ENCODE measurements around the gene GPR42. TPM values are rescaled to one million over a fixed set of nuclear protein-coding genes. Genes with fewer than 3 reads are reported as not detected.

Gene GPR42
- total RNA-seq, 1 experiment from 2014 or later = not detected

DNA sequence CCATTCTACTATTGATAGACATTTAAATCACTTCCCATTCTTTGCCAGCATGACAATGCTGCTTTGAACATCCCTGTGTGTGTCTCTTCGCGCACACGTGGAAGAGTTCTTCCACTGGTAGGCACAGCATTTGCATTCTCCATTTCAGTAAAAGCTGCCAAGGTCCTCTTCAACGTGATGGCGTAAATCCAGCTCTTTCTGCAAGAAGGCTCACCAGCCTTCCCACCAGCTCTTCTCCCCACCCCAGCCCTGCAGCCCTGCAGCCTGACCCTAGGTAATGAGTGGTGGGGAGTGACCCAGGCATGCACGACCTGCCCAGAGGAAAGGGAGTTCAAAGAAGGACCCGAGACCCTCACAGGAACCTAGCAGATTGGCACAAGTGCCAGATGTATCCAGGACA is 45.5 kb downstream of the GPR42 start:
- Histone ChIP-seq H3K36me3 (ENCODE audit: control insufficient read depth in 1 of 2, insufficient read depth in 2 of 2, low read length in 2 of 2) (no peaks in the 10 kb centered on the region), H3K27ac (ENCODE audit: low read depth, low read length) (no peak overlapping the region), H3K9me3 (ENCODE audit: control insufficient read depth in 1 of 2, insufficient read depth in 1 of 2, low read depth in 1 of 2, low read length in 2 of 2) (no peaks in the 10 kb centered on the region), H3K27me3 (ENCODE audit: insufficient read depth, low read length) (peaks cover 49% of the 10 kb centered on the region; the same call in 1 of the 2 replicates), H3K4me2 (ENCODE audit: low read length) (no peak overlapping the region), H2AFZ (ENCODE audit: low read depth, low read length, poor library complexity, severe bottlenecking) (no peak overlapping the region), H3K79me2 (ENCODE audit: insufficient read depth, low read length) (no peaks in the 10 kb centered on the region), H3K9me2 (ENCODE audit: insufficient read depth) (no peaks in the 10 kb centered on the region), H3K4me1 (ENCODE audit: control insufficient read depth in 1 of 2, insufficient read depth in 2 of 2, low read length in 2 of 2) (peaks cover 5 to 6% of the 10 kb centered on the region in 2 experiments; a peak in 3 of 4 replicates), H3K4me3 (replicated peaks in 1 of 2; ENCODE audit: low read depth in 1 of 2, low read length in 2 of 2) (no peak overlapping the region), H3K9ac (ENCODE audit: low read length) (no peak overlapping the region), H4K20me1 (ENCODE audit: insufficient read depth) (no peaks in the 10 kb centered on the region)
- ATAC-seq (no peak), DNase-seq (ENCODE audit: low read depth, low spot score) (no peak)
- intact Hi-C loops (cut with micrococcal nuclease) = no loop called here
- ChIA-PET CTCF (no interaction called here), RAD21 (ENCODE audit: low non-redundant PET in 1 of 2, low total read pairs in 2 of 2, uncharacterized antibody in 2 of 2, unreplicated experiment in 2 of 2) (no interaction called here), POLR2A (no interaction called here)
- TF ChIP-seq EZH2phosphoT487 (IDR thresholded peaks at IDR 0.05; ENCODE audit: borderline replicate concordance) (no peak), SRF (IDR thresholded peaks at IDR 0.05; ENCODE audit: low read depth) (no peak), POLR2AphosphoS5 (IDR thresholded peaks at IDR 0.05; ENCODE audit: low read depth, low read length) (no peak), EGR1 (IDR thresholded peaks at IDR 0.05; ENCODE audit: low read depth) (no peak), CBX3 (IDR thresholded peaks at IDR 0.05; ENCODE audit: low read depth) (no peak), SIN3A (IDR thresholded peaks at IDR 0.05; ENCODE audit: low read depth) (no peak), ZNF274 (IDR thresholded peaks at IDR 0.05; ENCODE audit: low read depth, low read length) (no peak)
- TF ChIP-seq, protein P1, sequence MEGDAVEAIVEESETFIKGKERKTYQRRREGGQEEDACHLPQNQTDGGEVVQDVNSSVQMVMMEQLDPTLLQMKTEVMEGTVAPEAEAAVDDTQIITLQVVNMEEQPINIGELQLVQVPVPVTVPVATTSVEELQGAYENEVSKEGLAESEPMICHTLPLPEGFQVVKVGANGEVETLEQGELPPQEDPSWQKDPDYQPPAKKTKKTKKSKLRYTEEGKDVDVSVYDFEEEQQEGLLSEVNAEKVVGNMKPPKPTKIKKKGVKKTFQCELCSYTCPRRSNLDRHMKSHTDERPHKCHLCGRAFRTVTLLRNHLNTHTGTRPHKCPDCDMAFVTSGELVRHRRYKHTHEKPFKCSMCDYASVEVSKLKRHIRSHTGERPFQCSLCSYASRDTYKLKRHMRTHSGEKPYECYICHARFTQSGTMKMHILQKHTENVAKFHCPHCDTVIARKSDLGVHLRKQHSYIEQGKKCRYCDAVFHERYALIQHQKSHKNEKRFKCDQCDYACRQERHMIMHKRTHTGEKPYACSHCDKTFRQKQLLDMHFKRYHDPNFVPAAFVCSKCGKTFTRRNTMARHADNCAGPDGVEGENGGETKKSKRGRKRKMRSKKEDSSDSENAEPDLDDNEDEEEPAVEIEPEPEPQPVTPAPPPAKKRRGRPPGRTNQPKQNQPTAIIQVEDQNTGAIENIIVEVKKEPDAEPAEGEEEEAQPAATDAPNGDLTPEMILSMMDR (IDR thresholded peaks at IDR 0.05 in 2 of 3, conservative IDR thresholded peaks at IDR 0.05 in 1 of 3; ENCODE audit: borderline replicate concordance in 1 of 3, insufficient read depth in 1 of 3, low read depth in 2 of 3, low read length in 2 of 3) = no peak
- TF ChIP-seq, protein P2, sequence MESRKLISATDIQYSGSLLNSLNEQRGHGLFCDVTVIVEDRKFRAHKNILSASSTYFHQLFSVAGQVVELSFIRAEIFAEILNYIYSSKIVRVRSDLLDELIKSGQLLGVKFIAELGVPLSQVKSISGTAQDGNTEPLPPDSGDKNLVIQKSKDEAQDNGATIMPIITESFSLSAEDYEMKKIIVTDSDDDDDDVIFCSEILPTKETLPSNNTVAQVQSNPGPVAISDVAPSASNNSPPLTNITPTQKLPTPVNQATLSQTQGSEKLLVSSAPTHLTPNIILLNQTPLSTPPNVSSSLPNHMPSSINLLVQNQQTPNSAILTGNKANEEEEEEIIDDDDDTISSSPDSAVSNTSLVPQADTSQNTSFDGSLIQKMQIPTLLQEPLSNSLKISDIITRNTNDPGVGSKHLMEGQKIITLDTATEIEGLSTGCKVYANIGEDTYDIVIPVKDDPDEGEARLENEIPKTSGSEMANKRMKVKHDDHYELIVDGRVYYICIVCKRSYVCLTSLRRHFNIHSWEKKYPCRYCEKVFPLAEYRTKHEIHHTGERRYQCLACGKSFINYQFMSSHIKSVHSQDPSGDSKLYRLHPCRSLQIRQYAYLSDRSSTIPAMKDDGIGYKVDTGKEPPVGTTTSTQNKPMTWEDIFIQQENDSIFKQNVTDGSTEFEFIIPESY (IDR thresholded peaks at IDR 0.05; ENCODE audit: extremely low read depth, insufficient replicate concordance, low read length) = no peak
- no TSS peak for BruUV-seq (replicated peaks)
